HepG2 (cell line): Measurements from ENCODE around the gene SDR42E2. TPM values are rescaled to one million over a fixed set of nuclear protein-coding genes. Genes with fewer than 3 reads are reported as not detected.

Experiments
- AHR ChIP-seq: IDR thresholded peaks from 2 replicates; pipeline ENCODE4 v1.6.1; 2018; ENCODE audit warnings: missing genetic modification reagents, missing compliant biosample characterization
- CBX1 ChIP-seq: IDR thresholded peaks from one replicate; pipeline ENCODE4 v1.6.1; 2016; ENCODE audit warnings: antibody characterized with exemption, low read depth
- E2F2 ChIP-seq: sonication (generic); formaldehyde crosslinking; IDR thresholded peaks from 2 replicates; pipeline ENCODE4 v1.4.0; 2020; ENCODE audit warnings: missing genetic modification reagents, borderline replicate concordance
- ELF1 ChIP-seq: sonication (generic); formaldehyde crosslinking; IDR thresholded peaks from 2 replicates; pipeline ENCODE4 v1.4.0; 2020; ENCODE audit warnings: missing genetic modification reagents
- FOSL2 ChIP-seq: sonication (generic); formaldehyde crosslinking; IDR thresholded peaks from 2 replicates; pipeline ENCODE4 v1.4.0; 2020; ENCODE audit warnings: missing genetic modification reagents
- FOXA1 ChIP-seq, 2 experiments: fragments of 450-650 bp in 1 of 2; sonication (generic) in 1 of 2; formaldehyde crosslinking in 1 of 2; IDR thresholded peaks; 2 replicates each; pipeline versions ENCODE4 v1.4.0 to v1.6.1; 2016 to 2020; ENCODE audit warnings: missing genetic modification reagents in 1 of 2
- FOXK2 ChIP-seq: fragments of 450-650 bp; IDR thresholded peaks from 2 replicates; pipeline ENCODE4 v1.6.1; 2016
- MAFF ChIP-seq: IDR thresholded peaks from 2 replicates; pipeline ENCODE4 v1.6.1; 2011; ENCODE audit warnings: low read depth, low read length, improper control_type of control experiment
- MED1 ChIP-seq: sonication (generic); formaldehyde crosslinking; IDR thresholded peaks from 2 replicates; pipeline ENCODE4 v1.4.0; 2020; ENCODE audit warnings: missing genetic modification reagents
- NR2F6 ChIP-seq, 2 experiments: IDR thresholded peaks; 2 replicates each; pipeline ENCODE4 v1.6.1; 2016; ENCODE audit warnings: antibody characterized with exemption in 1 of 2, mild to moderate bottlenecking in 1 of 2
- PCBP2 ChIP-seq: fragments of 200-400 bp; formaldehyde crosslinking; optimal IDR thresholded peaks from 2 replicates; pipeline ENCODE3; 2018; ENCODE audit warnings: low read length, low read depth; ENCODE audit not compliant: poor library complexity, severe bottlenecking
- SIX4 ChIP-seq: sonication (generic); formaldehyde crosslinking; IDR thresholded peaks from 2 replicates; pipeline ENCODE4 v1.4.0; 2020; ENCODE audit warnings: missing genetic modification reagents
- SP5 ChIP-seq: IDR thresholded peaks from 2 replicates; pipeline ENCODE4 v1.6.1; 2016; ENCODE audit warnings: low read depth, borderline replicate concordance
- UBTF ChIP-seq: sonication (generic); formaldehyde crosslinking; IDR thresholded peaks from 2 replicates; pipeline ENCODE4 v1.4.0; 2020; ENCODE audit warnings: mild to moderate bottlenecking, missing genetic modification reagents
- ZBTB8A ChIP-seq: sonication (generic); formaldehyde crosslinking; IDR thresholded peaks from 2 replicates; pipeline ENCODE4 v1.4.0; 2020; ENCODE audit warnings: mild to moderate bottlenecking, low read depth, missing genetic modification reagents, borderline replicate concordance
- ZNF138 ChIP-seq: sonication (generic); formaldehyde crosslinking; IDR thresholded peaks from 2 replicates; pipeline ENCODE4 v1.5.0; 2020; ENCODE audit warnings: mild to moderate bottlenecking, low read depth, missing genetic modification reagents
- ZNF17 ChIP-seq: sonication (generic); formaldehyde crosslinking; IDR thresholded peaks from 2 replicates; pipeline ENCODE4 v1.5.0; 2020; ENCODE audit warnings: mild to moderate bottlenecking, missing genetic modification reagents
- ZNF260 ChIP-seq: sonication (generic); formaldehyde crosslinking; IDR thresholded peaks from 2 replicates; pipeline ENCODE4 v1.4.0; 2020; ENCODE audit warnings: missing genetic modification reagents, low read depth, mild to moderate bottlenecking, borderline replicate concordance
- ZNF484 ChIP-seq: sonication (generic); formaldehyde crosslinking; IDR thresholded peaks from 2 replicates; pipeline ENCODE4 v1.5.1; 2020; ENCODE audit warnings: mild to moderate bottlenecking, low read depth, missing genetic modification reagents, borderline replicate concordance
- ZNF496 ChIP-seq: sonication (generic); formaldehyde crosslinking; IDR thresholded peaks from 2 replicates; pipeline ENCODE4 v1.8.1; 2023; ENCODE audit warnings: mild to moderate bottlenecking, moderate library complexity, missing genetic modification reagents; ENCODE audit not compliant: insufficient replicate concordance
- ZNF616 ChIP-seq: sonication (generic); formaldehyde crosslinking; IDR thresholded peaks from 2 replicates; pipeline ENCODE4 v1.5.0; 2020; ENCODE audit warnings: low read depth, mild to moderate bottlenecking, missing genetic modification reagents
- ZNF639 ChIP-seq: conservative IDR thresholded peaks from 2 replicates; pipeline ENCODE4 v1.6.1; 2018; ENCODE audit warnings: missing genetic modification reagents
- ZNF7 ChIP-seq: IDR thresholded peaks from 2 replicates; pipeline ENCODE4 v1.6.1; 2016; ENCODE audit warnings: missing biosample characterization, missing genetic modification reagents
- ZNF709 ChIP-seq: sonication (generic); formaldehyde crosslinking; IDR thresholded peaks from 2 replicates; pipeline ENCODE4 v1.5.0; 2020; ENCODE audit warnings: mild to moderate bottlenecking, missing genetic modification reagents
- ZNF772 ChIP-seq: sonication (generic); formaldehyde crosslinking; IDR thresholded peaks from 2 replicates; pipeline ENCODE4 v1.5.0; 2020; ENCODE audit warnings: mild to moderate bottlenecking, missing genetic modification reagents
- ZNF891 ChIP-seq: sonication (generic); formaldehyde crosslinking; IDR thresholded peaks from 2 replicates; pipeline ENCODE4 v1.5.0; 2020; ENCODE audit warnings: mild to moderate bottlenecking, missing genetic modification reagents
- ZSCAN29 ChIP-seq: sonication (generic); formaldehyde crosslinking; conservative IDR thresholded peaks from 2 replicates; pipeline ENCODE4 v1.4.0; 2020; ENCODE audit warnings: mild to moderate bottlenecking, missing genetic modification reagents
- polyA plus RNA-seq, 8 experiments: library from polyadenylated mRNA; depleted of rRNA in 3 of 8; stranded (reverse) in 7 of 8; unstranded in 1 of 8; fragments of >200 nt; fragmentation: Illumina TruSeq in 4 of 8; extraction: Trizol in 4 of 8; gene quantifications; 2 replicates each; pipeline versions ENCODE4 v1.2.1 to v1.2.3, GENCODE V29; 2011 to 2016; ENCODE audit warnings: low read depth in 4 of 8, missing spikeins in 1 of 8, mixed read lengths in 1 of 8; ENCODE audit not compliant: insufficient read depth in 1 of 8
- total RNA-seq, 5 experiments: library from RNA; depleted of rRNA; stranded (reverse); fragments of >200 nt; fragmentation: Illumina TruSeq; extraction: Trizol; gene quantifications; 2 replicates each; pipeline ENCODE4 v1.2.3, GENCODE V29; 2016; ENCODE audit warnings: low read depth in 1 of 5

SDR42E2 gene
- total and polyA plus RNA-seq, 2 of the 13 experiments (the other 11 are each of a cell fraction or from before 2014, with no cell fraction given): 0.05 to 0.11 TPM

DNA sequence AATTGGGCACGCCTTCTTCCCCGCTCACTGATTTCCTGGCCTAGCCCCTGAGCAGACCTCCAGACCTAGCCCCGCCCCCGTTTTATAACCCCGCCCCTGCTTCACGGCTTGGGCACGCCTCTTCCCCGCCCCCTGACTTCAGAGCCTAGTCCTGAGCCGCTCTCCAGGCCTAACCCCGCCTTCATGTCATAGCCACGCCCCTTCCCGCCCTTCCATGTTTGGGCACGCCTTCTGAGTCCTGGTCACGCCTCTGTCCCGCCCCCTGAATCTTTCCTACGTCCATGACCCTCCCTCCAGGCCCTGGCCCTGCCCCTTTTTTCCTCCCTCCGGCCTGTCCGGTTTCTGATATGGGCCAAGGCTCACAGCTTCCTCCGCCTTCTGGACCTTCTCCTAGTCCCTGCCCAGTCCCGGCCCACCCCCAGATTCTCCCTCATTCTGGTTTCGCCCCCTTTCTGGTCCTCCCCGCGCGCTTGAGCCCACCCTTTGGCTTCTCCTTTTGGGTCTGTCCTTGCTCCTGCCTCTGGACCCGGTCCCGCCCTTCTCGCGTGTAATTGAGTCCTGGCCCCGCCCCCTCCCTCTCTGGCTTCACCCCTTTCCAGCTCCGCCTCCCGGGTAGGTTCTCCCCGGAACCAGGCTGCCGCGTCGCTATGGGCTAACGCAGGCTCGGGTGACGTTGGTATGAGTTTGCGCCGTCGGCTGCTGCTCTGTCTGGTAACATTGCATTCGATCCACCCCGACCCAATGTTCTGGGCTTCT lies 28.6 kb downstream of the SDR42E2 start (continued):
- TF ChIP-seq E2F2 (CRISPR knock-in tag) (no peak), ZNF709 (CRISPR knock-in tag) (peak; percentile 45; the same call in 1 of the 2 replicates), ZNF17 (CRISPR knock-in tag) (no peak), MED1 (CRISPR knock-in tag) (peak; percentile 75; the same call in 1 of the 2 replicates), ELF1 (CRISPR knock-in tag) (peak; percentile 84), AHR (CRISPR knock-in tag) (no peak), SIX4 (CRISPR knock-in tag) (no peak), PCBP2 (no peak), ZBTB8A (CRISPR knock-in tag) (no peak), ZNF639 (CRISPR knock-in tag) (no peak; the same call in 1 of the 2 replicates), MAFF (no peak), ZNF138 (no peak), ZNF616 (no peak), FOSL2 (CRISPR knock-in tag) (peak; percentile 50), FOXK2 (no peak; the same call in 1 of the 2 replicates), ZNF891 (CRISPR knock-in tag) (no peak), ZNF484 (CRISPR knock-in tag) (no peak), ZNF772 (CRISPR knock-in tag) (no peak), SP5 (peak; percentile 61), CBX1 (no peak), ZNF496 (no peak), NR2F6 (IDR thresholded peaks at IDR 0.05) (no peak), NR2F6 (CRISPR knock-in tag; IDR thresholded peaks at IDR 0.05) (no peak; the same call in 1 of the 2 replicates), ZNF7 (CRISPR knock-in tag) (no peak), ZSCAN29 (CRISPR knock-in tag) (peak; percentile 87), UBTF (CRISPR knock-in tag) (peak; percentile 71), FOXA1 (IDR thresholded peaks at IDR 0.05) (no peak), FOXA1 (CRISPR knock-in tag; IDR thresholded peaks at IDR 0.05) (peak; percentile 63), ZNF260 (CRISPR knock-in tag) (no peak)
